ENCODE data around the gene UGT1A1. TPM values are rescaled to one million over a fixed set of nuclear protein-coding genes. Genes with fewer than 3 reads are reported as not detected.

Gene UGT1A1
- total RNA-seq, 1 donor from 2014 or later = not detected

DNA sequence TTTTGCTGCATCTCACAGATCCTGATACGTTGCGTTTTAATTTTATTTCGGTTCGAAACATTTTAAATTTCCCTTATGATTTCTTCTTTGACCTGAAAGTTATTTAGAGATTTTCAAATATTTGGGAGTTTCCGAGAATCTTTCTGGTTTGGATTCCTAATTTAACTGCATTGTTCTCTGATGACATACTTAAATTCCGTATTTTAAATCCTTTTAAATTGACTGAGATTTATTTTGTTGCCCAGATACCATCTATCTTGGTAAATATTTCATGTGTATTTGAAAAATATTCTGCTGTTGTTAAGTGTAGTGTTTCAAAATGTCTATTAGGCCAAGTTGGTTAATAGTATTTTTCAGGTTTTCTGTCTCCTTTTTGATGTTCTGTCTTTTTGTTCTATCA is 55.8 kb downstream of the UGT1A1 start:
- TF ChIP-seq, protein P1, sequence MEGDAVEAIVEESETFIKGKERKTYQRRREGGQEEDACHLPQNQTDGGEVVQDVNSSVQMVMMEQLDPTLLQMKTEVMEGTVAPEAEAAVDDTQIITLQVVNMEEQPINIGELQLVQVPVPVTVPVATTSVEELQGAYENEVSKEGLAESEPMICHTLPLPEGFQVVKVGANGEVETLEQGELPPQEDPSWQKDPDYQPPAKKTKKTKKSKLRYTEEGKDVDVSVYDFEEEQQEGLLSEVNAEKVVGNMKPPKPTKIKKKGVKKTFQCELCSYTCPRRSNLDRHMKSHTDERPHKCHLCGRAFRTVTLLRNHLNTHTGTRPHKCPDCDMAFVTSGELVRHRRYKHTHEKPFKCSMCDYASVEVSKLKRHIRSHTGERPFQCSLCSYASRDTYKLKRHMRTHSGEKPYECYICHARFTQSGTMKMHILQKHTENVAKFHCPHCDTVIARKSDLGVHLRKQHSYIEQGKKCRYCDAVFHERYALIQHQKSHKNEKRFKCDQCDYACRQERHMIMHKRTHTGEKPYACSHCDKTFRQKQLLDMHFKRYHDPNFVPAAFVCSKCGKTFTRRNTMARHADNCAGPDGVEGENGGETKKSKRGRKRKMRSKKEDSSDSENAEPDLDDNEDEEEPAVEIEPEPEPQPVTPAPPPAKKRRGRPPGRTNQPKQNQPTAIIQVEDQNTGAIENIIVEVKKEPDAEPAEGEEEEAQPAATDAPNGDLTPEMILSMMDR (IDR thresholded peaks at IDR 0.05; ENCODE audit: borderline replicate concordance) = no peak
- H3K36me3 ChIP-seq = no peaks in the 10 kb centered on the region
- no peaks in the 10 kb centered on the region for H3K4me1 ChIP-seq
- H3K4me3 ChIP-seq = no peak overlapping the region
- H3K9me3 ChIP-seq (replicated peaks) = peaks cover 11% of the 10 kb centered on the region
- peaks cover 31% of the 10 kb centered on the region for H3K27me3 ChIP-seq (ENCODE audit: low read depth)
- H3K27ac ChIP-seq (replicated peaks) = no peak overlapping the region
- no peak for DNase-seq
- intact Hi-C loops (cut with micrococcal nuclease) = no loop called here

DNA sequence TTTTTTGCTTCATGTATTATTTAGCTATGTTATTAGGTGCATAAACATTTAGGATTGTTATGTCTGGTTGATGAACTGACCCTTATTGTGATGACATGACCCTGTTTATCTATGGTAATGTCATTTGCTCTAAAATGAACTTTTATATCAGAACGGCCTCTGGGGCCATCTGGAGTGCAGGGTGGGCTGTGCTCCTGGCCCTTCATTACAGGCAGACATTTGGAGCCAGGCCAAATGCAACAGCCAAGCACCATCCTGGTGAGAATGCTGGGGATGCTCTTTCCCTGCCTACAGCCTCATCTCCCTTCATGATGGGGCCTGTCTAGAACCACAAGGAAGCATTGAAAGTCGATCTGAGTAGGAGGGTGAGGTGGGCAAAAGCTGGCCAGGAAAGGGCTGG is 56.3 kb downstream of the UGT1A1 start:
- Histone ChIP-seq H3K36me3 (no peaks in the 10 kb centered on the region), H3K4me1 (no peaks in the 10 kb centered on the region), H3K9me3 (replicated peaks) (peaks cover 11% of the 10 kb centered on the region), H3K27ac (replicated peaks) (no peak overlapping the region), H3K4me3 (no peak overlapping the region), H3K27me3 (ENCODE audit: low read depth) (peaks cover 26% of the 10 kb centered on the region)
- TF ChIP-seq, protein P1 (IDR thresholded peaks at IDR 0.05; ENCODE audit: borderline replicate concordance) = no peak
- DNase-seq = no peak
- intact Hi-C loops (cut with micrococcal nuclease) = no loop called here

DNA sequence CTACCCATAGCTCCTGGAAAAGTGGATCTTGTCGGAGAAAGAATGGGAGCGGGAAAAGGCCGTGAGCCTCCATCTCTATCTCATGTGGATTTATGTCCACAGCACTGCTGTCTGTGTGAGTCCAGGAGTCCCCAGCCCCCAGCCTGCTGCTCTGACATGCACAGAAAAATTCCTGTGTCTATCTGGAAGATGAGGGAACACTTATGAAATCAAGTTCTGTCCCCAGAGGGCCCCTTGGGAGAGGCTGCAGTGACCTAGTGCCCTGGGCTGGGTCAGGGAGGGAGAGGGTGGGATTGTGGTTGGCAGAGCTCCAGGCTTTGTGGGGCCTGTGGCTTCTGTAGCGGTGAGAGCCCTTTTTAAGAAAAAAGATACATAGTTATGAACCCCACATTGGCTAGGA is 56.7 kb downstream of the UGT1A1 start:
- TF ChIP-seq, protein P1 (IDR thresholded peaks at IDR 0.05; ENCODE audit: borderline replicate concordance) = no peak
- Histone ChIP-seq H3K27me3 (ENCODE audit: low read depth) (peaks cover 22% of the 10 kb centered on the region), H3K9me3 (replicated peaks) (peaks cover 11% of the 10 kb centered on the region), H3K27ac (replicated peaks) (no peak overlapping the region), H3K36me3 (no peaks in the 10 kb centered on the region), H3K4me1 (no peaks in the 10 kb centered on the region), H3K4me3 (no peak overlapping the region)
- intact Hi-C loops (cut with micrococcal nuclease) = no loop called here
- DNase-seq = no peak

DNA sequence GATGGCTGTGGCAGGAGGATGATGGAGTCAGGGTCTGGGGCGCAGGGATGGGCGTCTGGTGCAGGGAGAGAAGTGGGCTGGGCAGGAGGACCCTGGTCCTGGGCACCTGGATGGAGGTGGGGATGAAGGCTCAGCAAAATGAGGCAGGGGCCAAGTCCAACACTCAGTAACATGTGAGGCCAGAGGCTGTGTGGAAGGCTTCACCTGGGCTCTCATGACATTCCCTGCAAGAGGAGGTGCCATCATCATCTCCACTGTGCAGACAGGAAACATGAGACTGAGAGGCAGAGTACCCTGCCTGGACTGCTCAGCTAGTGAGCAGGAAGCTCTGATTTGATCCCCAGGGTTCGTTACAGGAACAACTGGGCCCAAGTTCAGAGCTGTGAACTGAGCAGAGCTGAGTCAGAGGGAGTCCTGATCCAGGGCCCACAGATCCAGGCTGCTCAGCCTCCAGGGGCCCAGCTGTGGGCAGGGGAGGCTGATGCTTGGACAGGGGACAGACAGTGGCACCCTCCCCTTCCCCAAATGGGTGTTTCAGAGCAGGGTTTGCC is 57.4 kb downstream of the UGT1A1 start:
- intact Hi-C loops (cut with micrococcal nuclease) = no loop called here
- H3K4me3 ChIP-seq = no peak overlapping the region
- H3K27ac ChIP-seq (replicated peaks) = no peak overlapping the region
- no peaks in the 10 kb centered on the region for H3K4me1 ChIP-seq
- peaks cover 11% of the 10 kb centered on the region for H3K9me3 ChIP-seq (replicated peaks)
- H3K36me3 ChIP-seq = no peaks in the 10 kb centered on the region
- DNase-seq = no peak
- TF ChIP-seq, protein P1 (IDR thresholded peaks at IDR 0.05; ENCODE audit: borderline replicate concordance) = no peak
- H3K27me3 ChIP-seq (ENCODE audit: low read depth) = peaks cover 24% of the 10 kb centered on the region

DNA sequence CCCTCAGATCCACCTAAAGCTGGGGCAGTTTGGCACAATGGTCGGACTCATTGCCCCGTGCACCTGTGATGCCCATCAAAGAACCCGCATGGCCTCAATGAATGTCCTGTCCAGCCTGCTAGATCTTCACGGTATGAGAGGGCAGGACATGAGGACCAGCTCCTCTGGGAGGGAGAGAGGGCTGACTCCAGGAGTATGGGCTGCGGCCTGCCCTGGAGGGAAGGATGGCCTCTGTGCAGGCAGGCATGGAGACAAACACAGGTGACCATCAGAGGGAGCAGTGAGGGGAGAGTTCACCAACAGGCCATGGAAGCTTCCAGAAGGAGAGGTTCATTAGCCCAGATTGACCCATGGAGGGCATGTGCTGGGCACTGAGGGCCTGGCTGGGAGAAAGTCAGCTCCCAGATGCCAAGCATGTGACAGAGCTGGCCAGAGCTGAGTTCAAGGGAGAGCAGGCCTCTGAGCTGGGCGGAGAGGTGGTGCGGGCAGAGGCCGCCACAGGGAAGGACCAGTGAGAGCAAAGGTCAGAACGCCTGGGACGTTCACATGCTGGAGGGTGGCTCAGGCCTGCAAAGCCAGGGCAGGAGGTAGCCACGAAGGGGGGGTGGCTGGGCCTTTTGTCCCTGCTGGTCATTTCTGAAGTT is 58.0 kb downstream of the UGT1A1 start:
- no peak for DNase-seq
- Histone ChIP-seq H3K9me3 (replicated peaks) (peaks cover 11% of the 10 kb centered on the region), H3K36me3 (no peaks in the 10 kb centered on the region), H3K27me3 (ENCODE audit: low read depth) (peaks cover 30% of the 10 kb centered on the region), H3K27ac (replicated peaks) (no peak overlapping the region), H3K4me1 (no peaks in the 10 kb centered on the region), H3K4me3 (no peak overlapping the region)
- intact Hi-C loops (cut with micrococcal nuclease) = no loop called here
- TF ChIP-seq, protein P1 (IDR thresholded peaks at IDR 0.05; ENCODE audit: borderline replicate concordance) = no peak

Measured in left ventricle myocardium inferior (tissue), 1 donor.